Lower leg skin (tissue), 4 donors: ENCODE results near the gene SMIM29. TPM values are rescaled to one million over a fixed set of nuclear protein-coding genes. Genes with fewer than 3 reads are reported as not detected.

Source experiments
- DNase-seq, 2 donors: peaks; one replicate each; pipeline ENCODE4 v3.0.0-alpha.2; 2019; ENCODE audit warnings: low spot score in 2 of 2
- H3K4me3 ChIP-seq: fragments of 200-600 bp; sonication (generic); 2 replicates; pipeline ENCODE4 v1.5.1; 2017; ENCODE audit warnings: mild to moderate bottlenecking, low read depth; ENCODE audit not compliant: poor library complexity, severe bottlenecking
- POLR2A ChIP-seq, 2 donors: fragments of 450-650 bp; IDR thresholded peaks; one replicate each; pipeline ENCODE4 v1.6.1; 2016 to 2017; ENCODE audit warnings: antibody characterized with exemption in 2 of 2, mild to moderate bottlenecking in 1 of 2, moderate library complexity in 1 of 2
- WGBS, 2 donors: methylation state at CpG; one replicate each; pipeline ENCODE4 v1.1.5; 2018; 5-methylcytosine and 5-hydroxymethylcytosine counted together
- intact Hi-C: fragments of 100-400 bp; cut with DNase I; formaldehyde crosslinking; loops from one replicate; pipeline ENCODE4 v1.15.0; 2023; ENCODE audit warnings: low total_unique reads
- total RNA-seq, 4 donors: library from RNA; depleted of rRNA; stranded (reverse); fragments of >200 nt; gene quantifications; one replicate each; pipeline ENCODE4 v1.1.0, GENCODE V29; 2016
- TF ChIP-seq, protein P1 (sequence below), 3 donors: fragments of 450-650 bp; IDR thresholded peaks; one replicate each; pipeline ENCODE4 v1.5.1; 2016; ENCODE audit warnings: antibody characterized with exemption in 3 of 3, mild to moderate bottlenecking in 3 of 3, moderate library complexity in 2 of 3

SMIM29 gene
- total RNA-seq, 4 donors from 2014 or later: 34.3 to 92.2 (median 57.1) TPM

DNA sequence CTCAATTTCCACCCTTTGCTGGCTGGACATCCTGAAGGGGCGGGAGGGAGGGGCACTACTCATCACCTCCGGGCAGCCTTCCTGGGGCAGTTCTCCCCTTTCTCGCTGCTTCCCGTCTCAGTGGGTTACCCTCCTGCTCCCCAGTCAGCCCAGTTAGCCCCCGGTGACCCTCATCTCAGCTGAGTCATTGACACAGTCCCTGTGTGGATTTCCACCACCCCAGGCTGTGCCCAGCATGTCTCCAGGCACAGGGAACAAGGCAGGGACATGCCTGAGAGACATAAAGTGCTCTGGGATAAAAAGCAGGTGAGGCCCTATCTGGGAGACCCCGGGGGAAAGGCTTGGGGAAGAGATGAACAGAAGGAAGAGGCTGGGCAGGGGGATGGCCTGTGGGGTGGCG, 42.1 kb downstream of the SMIM29 start:
- intact Hi-C loops: no loop called here
- WGBS, 2 donors: 76% methylated on average over 7 of the region's 7 CpGs
- H3K4me3 ChIP-seq: no peak overlapping the region
- TF ChIP-seq POLR2A (IDR thresholded peaks at IDR 0.05): no peak
- TF ChIP-seq, protein P1, sequence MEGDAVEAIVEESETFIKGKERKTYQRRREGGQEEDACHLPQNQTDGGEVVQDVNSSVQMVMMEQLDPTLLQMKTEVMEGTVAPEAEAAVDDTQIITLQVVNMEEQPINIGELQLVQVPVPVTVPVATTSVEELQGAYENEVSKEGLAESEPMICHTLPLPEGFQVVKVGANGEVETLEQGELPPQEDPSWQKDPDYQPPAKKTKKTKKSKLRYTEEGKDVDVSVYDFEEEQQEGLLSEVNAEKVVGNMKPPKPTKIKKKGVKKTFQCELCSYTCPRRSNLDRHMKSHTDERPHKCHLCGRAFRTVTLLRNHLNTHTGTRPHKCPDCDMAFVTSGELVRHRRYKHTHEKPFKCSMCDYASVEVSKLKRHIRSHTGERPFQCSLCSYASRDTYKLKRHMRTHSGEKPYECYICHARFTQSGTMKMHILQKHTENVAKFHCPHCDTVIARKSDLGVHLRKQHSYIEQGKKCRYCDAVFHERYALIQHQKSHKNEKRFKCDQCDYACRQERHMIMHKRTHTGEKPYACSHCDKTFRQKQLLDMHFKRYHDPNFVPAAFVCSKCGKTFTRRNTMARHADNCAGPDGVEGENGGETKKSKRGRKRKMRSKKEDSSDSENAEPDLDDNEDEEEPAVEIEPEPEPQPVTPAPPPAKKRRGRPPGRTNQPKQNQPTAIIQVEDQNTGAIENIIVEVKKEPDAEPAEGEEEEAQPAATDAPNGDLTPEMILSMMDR (IDR thresholded peaks at IDR 0.05): no peak
- no peak for DNase-seq

DNA sequence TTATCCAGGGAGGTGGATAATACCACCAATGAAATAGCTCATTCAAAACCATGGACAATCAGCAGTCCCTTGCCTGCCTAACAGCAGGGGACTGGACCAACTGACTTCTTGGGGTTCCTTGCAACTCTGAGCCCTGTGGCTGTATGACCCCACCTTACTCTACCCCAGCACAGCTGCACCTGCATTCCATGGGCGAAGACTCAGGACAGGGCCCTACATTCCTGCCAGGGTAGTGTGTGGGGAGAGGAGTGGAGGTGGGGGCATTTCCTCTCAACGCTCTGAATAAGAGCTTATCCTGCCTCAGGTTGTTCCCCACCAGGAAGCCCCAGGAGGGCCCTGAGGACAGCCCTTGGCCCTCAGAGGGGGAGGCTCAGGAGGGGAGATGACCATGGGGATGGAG, 42.9 kb downstream of the SMIM29 start:
- TF ChIP-seq, protein P1 (IDR thresholded peaks at IDR 0.05): no peak
- no peak for TF ChIP-seq POLR2A (IDR thresholded peaks at IDR 0.05)
- H3K4me3 ChIP-seq: no peak overlapping the region
- intact Hi-C loops: no loop called here
- DNase-seq: no peak
- 80 to 88% methylated on average over 2 of the region's 2 CpGs for WGBS, 2 donors

DNA sequence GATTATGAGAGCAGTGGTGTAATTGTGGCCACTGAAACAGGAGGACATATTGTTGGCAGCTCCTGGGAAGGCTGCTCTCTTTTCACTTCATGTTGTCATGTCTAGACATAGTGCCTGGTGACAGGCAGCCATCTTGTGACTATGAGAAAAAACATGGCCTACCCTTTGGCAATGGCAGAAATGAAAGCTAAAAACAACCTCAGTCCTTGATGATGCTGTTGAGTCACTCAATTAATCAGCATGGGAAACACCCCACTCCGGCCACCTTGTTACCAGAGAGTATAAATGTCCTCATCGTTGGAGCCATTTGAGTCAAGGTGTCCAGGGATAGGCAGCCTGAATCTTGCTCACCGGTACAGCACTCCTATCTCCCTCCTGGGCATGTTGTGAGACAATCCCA, 43.3 kb downstream of the SMIM29 start:
- intact Hi-C loops: no loop called here

DNA sequence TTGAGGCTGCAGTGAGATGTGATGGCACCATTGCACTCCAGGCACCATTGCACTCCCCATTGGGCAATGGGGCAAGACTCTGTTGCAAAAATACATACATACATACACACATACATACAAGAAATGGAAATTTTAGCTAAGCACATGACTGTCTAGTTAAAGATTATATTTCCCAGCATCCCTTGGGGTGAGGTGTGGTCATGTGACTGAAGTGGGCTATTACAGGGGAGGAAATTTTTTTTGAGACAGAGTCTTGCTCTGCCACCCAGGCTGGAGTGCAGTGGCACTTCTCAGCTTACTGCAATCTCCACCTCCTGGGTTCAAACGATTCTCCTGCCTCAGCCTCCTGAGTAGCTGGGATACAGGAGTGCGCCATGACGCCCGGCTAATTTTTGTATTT, 44.1 kb downstream of the SMIM29 start:
- TF ChIP-seq, protein P1 (IDR thresholded peaks at IDR 0.05): no peak
- TF ChIP-seq POLR2A (IDR thresholded peaks at IDR 0.05): no peak
- H3K4me3 ChIP-seq: no peak overlapping the region
- intact Hi-C loops: no loop called here
- no peak for DNase-seq
- 90 to 98% methylated on average over 4 of the region's 4 CpGs for WGBS, 2 donors

More for the DNA sequence above, 43.3 kb downstream of the SMIM29 start:
- DNase-seq: no peak
- no peak for TF ChIP-seq POLR2A (IDR thresholded peaks at IDR 0.05)
- TF ChIP-seq, protein P1 (IDR thresholded peaks at IDR 0.05): no peak
- no peak overlapping the region for H3K4me3 ChIP-seq
- 89 to 90% methylated on average over 3 of the region's 3 CpGs for WGBS, 2 donors

DNA sequence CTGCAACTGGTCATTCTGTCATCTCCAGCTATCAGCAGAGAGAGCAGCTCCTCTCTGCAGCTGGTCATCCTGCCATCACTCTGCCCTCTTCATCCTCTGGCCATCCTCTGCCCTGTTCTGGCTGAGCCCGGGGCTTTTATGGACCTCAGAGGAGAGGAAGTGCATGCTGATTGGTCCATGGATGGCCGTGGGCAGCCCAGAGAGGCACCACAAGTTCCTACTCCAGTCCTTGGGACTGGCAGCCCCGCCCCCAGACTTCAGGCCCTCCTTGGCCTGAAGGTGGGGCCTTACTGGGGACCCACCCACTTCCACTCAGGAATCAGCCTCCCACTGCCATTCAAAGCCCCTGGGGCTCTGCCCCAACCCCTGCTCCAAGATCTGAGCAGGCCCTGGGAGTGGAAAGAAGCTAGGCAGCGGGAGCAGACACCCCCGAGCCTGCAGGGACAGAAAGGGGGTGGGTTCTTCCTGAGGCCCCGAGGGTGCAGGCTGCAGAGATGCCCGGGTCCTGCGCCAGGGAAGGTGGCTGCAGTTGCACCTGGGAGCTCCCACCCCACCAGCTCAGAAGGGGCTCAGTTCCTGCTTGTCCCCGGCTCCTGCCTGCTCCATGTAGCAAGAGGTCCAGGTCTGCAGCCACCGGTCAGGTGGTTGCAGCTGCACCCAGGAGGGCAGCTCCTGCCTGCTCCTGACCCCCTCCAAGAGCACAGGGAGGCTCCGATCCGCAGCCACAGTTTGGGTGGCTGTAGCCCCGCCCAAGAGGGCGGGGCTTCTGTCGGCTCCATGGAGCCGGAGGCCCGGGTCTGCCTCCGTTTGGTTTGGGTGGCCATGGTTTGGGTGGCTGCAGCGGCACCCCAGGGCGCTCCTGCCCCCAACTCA, 46.2 kb downstream of the SMIM29 start:
- intact Hi-C loops: no loop called here
- no peak for TF ChIP-seq POLR2A (IDR thresholded peaks at IDR 0.05)
- TF ChIP-seq, protein P1 (IDR thresholded peaks at IDR 0.05): no peak
- WGBS, 2 donors: 80 to 82% methylated on average over 3 to 18 of the region's 20 CpGs
- H3K4me3 ChIP-seq: no peak overlapping the region
- no peak for DNase-seq
